ENCODE measurements around the gene ARID1A.
A peak's percentile ranks its signal among the peaks of the same experiment; 100 is the strongest.
"Not testable (repeated sequence)": the region's sequence is repeated elsewhere in the genome, so short reads cannot be mapped to it uniquely, and the experiment has no call there.

Gene ARID1A

GRCh38 chr1:26697978-26698849, 2.4 kb downstream of the ARID1A start:
- DNase-seq, result peak; percentile 95

GRCh38 chr1:26700711-26701110, 4.9 kb downstream of the ARID1A start:
- no peak for DNase-seq

GRCh38 chr1:26701266-26701994, 5.6 kb downstream of the ARID1A start:
- DNase-seq, result no peak

- no peak for DNase-seq
Measured at GRCh38 chr1:26701995-26702679, 6.3 kb downstream of the ARID1A start.

- no peak for DNase-seq
Measured at GRCh38 chr1:26702680-26703038, 6.8 kb downstream of the ARID1A start.

GRCh38 chr1:26703478-26703877, 7.7 kb downstream of the ARID1A start:
- DNase-seq, result no peak

- DNase-seq, result no peak
Measured at GRCh38 chr1:26704629-26705028, 8.8 kb downstream of the ARID1A start.

GRCh38 chr1:26705227-26705626, 9.4 kb downstream of the ARID1A start:
- DNase-seq, result not testable (repeated sequence)

GRCh38 chr1:26705788-26706311, 10.0 kb downstream of the ARID1A start:
- DNase-seq, result peak; percentile 92

- DNase-seq, result no peak
Measured at GRCh38 chr1:26706315-26706714, 10.5 kb downstream of the ARID1A start.

GRCh38 chr1:26710811-26711210, 15.0 kb downstream of the ARID1A start:
- no peak for DNase-seq

GRCh38 chr1:26711777-26712176, 16.0 kb downstream of the ARID1A start:
- no peak for DNase-seq

GRCh38 chr1:26717017-26717491, 21.2 kb downstream of the ARID1A start:
- peak; percentile 31 for DNase-seq

GRCh38 chr1:26719205-26719604, 23.4 kb downstream of the ARID1A start:
- no peak for DNase-seq

- DNase-seq, result no peak
Measured at GRCh38 chr1:26721669-26722355, 26.0 kb downstream of the ARID1A start.

GRCh38 chr1:26723013-26723991, 27.5 kb downstream of the ARID1A start:
- peak; percentile 99 for DNase-seq

GRCh38 chr1:26724118-26724517, 28.3 kb downstream of the ARID1A start:
- no peak for DNase-seq

GRCh38 chr1:26724926-26725325, 29.1 kb downstream of the ARID1A start:
- DNase-seq, result no peak

GRCh38 chr1:26725904-26726303, 30.1 kb downstream of the ARID1A start:
- peak; percentile 28 for DNase-seq

GRCh38 chr1:26726784-26727183, 31.0 kb downstream of the ARID1A start:
- DNase-seq, result no peak

- DNase-seq, result no peak
Measured at GRCh38 chr1:26727476-26727875, 31.7 kb downstream of the ARID1A start.

All from fibroblast of skin of right quadriceps (primary cell).